GM04504 (cell line): ENCODE measurements around the gene HAPLN2.
"Not testable (repeated sequence)": the region's sequence is repeated elsewhere in the genome, so short reads cannot be mapped to it uniquely, and the experiment has no call there.

Experiments
- DNase-seq: peaks from one replicate; pipeline ENCODE4 v3.0.0-alpha.2; 2012; ENCODE audit warnings: low read depth

The HAPLN2 gene

DNA sequence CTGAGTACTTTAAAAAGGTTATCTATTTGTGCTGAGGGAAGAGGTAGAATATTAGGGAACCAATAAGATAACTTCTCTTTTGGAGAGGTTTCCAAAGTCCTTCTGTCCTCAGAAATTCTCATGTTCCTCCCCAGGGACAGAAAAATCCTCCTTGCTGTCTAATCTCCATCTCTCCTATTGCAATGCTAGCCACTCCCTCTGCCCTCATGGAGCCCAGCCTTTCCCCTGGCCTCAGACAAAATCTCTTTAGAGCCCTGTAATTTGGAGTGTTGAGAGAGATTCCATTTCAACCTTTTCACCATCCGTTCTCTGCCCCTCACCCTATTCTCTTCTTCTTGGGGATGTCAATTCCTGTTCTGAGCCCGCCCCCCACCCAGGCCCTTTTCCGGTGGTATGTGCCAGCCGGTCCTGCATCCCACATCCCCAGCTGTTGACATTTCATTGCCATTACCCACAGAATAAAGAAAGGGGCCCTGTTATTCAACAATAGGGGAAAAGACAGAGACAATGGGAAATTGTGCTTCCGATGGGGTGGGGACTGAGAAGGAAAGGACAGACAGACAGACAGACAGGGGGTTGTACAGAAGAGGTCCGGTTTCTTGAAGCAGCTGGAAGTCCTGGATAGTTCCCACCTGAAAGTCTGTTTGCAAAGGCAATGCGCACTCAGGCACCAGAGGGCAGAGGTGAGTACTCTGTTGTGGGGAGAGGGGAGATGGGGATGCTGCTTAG is at the start of gene HAPLN2:
TSS of gene HAPLN2 (plus strand) at position 563 of the 729 bp plus-strand sequence. CDS start 4,076 bp downstream, outside the sequence.
- DNase-seq, result no peak

DNA sequence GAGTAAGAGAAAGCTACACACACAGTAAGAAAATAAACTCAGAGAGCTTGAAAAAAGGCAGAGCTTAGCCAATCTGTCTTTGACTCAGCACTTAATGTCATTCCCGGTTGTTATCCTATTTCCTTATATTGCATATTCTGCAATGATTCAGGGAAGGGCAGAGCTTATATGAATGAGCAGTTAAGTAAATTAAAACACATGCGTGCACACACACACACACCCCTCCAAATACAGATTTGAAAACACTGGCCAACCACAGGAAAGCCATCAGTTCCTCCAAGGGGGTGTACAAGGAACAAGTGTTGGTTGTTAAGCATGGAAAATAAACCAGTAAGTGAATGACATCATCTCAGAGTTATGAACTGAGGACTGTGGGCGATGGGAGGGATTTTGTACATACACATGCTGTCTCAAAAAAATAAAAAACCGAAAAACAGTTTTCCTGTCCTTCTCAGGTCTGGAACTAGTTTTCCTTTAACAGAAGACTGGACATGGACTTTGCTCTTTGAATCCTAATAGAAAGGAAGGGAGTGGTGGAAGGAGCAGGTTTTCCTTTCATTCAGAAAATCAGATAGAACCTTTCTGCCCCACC is 47.9 kb upstream of the HAPLN2 start:
- DNase-seq, result peak; percentile 69

DNA sequence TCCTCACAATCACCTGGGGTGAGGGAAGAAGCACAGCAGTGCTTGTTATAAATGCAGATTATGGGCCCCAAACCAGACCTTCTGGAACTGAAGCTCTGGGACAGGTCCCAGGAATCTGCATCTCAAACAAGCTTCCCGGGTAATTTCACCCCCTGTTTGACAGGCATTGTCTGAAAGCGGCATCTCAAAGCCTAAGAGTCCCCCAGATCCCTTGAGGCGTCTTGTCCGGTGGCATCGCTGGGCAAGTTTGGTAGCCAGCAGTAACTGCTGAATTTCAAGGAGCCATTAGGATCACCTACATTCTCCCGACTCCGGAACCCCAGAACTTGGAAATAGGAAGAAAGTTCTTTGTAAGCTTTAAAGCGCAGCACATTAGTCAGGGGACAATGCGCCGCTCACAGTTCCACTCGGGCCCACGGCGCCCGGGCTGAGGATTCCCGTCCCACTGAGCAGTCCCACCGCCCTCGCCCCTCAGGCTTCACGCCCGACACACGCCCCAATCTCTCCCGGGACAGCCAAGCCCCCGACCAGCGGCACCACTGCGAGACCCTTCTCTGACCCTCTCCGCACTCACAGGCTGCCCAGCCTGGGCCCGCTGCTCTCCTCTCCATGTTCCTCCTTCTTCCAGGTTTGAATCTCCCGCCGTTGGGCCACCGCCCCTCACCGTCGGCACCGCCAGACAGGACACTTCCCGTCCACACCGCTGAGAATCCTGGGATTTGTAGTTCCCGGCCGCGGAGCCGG is 47.1 kb upstream of the HAPLN2 start, which contains the start of gene IQGAP3:
TSS of gene IQGAP3 (minus strand) at position 647 of the 744 bp plus-strand sequence. CDS start at position 611, 36 bp downstream.
- DNase-seq, result peak; percentile 61

DNA sequence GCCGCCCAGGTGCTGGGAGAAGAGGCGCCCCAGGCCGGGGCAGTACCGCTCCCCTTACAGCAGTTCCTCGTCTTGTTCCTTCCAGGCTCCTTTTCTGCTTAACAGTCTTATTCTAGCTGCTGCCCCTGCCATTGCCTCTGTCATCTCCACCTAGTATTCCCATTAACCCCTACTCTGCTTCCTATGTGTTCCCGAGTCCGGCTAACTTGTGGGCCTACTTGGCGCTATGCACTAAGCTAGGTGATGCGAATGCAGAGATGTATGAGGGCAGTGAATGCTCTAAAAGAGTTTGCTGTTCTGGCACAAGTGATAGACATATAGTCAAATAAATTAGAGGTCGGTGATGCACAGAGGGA is 46.6 kb upstream of the HAPLN2 start:
- no peak for DNase-seq

DNA sequence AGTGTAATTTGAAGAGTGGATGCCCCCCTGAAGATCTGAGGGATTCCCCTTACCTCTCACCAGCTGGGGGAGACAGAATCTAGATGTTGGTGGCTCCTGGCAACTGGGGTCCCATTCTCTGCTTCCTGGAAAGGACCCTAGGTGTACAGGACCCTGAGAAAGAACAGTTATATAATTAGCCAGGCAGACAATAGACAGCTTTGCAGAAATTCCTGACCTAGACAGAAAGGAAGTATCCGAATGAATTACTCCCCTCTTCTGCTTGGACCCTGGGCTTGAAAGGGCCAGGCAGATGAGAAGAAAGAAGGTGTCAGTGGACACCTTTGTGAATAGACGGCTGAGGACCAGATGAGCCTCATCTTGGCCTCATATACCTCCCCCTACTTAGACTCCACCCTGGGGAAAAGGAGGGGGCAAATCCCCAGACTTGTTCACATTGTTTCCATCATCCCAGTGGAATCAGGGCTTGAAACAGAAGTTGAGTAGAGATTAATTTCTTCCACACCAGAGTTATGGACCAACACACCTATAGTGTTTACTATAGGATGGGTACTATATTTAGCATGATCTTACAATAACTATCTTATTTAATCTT is 45.1 kb upstream of the HAPLN2 start:
- no peak for DNase-seq

DNA sequence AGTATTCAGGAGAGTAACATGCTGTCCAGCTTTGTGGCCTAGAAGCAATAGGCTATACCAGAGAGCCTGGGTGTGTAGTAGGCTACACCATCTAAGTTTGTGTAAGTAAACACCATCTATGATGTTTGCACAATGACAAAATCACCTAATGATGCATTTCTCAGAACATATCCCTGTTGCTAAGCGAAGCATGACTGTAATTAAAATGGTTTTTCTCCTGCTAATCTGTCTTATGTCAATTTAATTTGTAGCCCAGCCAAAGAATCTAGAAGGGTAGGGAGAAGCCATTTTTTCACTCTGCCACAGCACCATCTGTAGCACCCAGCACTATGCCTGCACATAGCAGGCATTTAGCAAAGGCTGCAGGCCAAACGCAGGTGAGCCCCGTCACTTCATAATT is 41.7 kb upstream of the HAPLN2 start:
- no peak for DNase-seq

DNA sequence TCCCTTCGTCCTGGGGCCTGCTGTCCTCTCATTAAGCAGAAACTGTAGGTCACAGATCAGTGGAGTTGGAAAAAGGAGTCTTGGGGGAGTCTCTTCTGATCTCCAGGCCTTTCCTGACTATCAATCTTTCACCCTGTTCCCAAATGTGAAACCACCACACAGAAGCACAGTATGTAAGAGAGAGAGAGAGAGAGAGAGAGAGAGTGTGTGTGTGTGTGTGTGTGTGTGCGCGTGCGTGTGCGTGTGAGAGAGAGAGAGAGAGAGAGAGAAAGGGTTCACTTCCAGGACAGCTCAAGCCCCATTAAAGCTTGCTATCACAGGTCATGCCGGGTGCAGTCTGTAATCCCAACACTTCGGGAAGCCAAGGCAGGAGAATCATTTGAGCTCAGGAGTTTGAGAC is 41.2 kb upstream of the HAPLN2 start:
- DNase-seq, result no peak

DNA sequence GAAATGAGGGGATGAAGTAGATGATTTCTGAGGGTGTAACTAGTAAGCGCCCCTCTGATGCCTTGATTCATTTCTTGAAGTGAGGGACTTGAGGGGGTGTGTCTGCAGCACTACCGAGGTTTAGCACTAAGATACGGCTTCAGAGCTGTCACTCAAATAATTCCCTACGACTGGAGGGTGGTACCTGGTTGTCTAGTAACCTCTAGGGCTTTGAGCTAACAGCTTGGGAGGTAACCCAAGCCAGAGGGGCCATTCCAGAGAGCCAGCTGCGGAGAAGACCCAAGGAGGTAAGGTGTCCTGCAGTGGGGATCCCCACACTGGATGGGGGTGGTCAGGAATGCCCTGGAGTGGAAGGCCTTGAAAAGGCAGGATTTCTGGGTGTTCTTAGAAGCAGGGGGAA is 39.7 kb upstream of the HAPLN2 start, which contains the start of gene TTC24:
TSS of gene TTC24 (plus strand) at position 252 of the 400 bp plus-strand sequence. CDS start 1,642 bp downstream, outside the sequence.
- DNase-seq, result no peak

DNA sequence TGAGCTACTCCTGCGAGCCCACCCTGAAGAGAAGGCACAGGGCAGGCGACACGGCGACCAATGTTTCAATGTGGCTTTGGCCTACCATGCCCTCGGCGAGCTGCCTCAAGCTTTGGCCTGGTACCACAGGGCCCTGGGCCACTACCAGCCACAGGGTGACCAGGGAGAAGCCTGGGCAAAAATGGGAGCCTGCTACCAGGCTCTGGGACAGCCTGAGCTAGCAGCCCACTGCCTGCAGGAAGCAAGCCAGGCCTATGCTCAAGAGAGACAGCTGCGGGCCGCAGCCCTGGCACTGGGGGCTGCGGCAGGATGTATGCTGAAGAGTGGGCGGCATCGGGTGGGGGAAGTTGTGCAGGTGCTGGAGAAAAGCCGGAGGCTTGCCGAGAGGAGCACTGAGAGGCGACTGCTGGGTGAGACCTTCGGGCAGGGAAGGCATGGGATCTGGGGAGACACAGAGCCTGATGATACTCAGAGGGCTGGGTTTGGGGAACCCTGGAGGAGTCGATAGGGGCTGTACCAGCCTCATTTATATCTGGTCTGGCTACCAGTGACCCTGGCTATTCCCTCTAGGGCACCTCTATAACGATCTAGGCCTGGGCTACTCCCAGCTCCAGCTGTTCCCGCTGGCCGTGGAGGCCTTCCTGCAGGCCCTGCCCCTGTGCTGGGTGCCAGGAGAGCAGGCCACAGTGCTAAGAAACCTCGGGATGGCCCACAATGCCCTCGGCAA is 37.4 kb upstream of the HAPLN2 start:
- DNase-seq, result no peak

DNA sequence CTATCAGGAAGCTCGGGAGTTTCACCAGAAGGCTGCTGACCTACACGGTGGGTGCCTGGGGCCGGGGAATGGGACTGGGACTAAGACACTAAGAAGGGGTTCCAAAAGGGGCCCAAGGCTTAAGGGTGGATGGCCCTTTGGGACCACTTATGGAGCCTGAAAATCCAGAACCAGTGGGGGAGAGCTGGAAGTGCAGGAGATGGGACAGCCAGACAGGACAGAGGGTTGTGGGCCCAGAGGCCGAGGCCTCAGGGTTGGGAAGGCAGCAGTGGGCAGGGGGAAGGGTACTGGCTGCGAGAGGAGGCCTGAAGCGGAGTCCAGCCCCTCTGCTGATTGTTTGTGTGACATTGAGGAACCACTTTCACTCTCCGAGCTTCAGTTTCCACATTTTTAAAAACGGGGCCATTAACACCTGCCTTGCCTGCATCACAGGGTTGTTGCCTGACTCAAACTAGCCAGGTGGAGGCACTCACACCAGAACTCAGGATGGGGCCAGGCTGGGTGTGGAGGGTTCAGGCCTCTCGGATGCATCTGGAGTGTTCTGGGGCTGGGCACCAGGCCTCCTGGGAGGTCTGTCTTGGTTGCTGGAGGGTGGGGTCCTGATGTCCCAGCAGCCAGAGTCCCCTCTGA is 36.7 kb upstream of the HAPLN2 start:
- DNase-seq, result no peak

DNA sequence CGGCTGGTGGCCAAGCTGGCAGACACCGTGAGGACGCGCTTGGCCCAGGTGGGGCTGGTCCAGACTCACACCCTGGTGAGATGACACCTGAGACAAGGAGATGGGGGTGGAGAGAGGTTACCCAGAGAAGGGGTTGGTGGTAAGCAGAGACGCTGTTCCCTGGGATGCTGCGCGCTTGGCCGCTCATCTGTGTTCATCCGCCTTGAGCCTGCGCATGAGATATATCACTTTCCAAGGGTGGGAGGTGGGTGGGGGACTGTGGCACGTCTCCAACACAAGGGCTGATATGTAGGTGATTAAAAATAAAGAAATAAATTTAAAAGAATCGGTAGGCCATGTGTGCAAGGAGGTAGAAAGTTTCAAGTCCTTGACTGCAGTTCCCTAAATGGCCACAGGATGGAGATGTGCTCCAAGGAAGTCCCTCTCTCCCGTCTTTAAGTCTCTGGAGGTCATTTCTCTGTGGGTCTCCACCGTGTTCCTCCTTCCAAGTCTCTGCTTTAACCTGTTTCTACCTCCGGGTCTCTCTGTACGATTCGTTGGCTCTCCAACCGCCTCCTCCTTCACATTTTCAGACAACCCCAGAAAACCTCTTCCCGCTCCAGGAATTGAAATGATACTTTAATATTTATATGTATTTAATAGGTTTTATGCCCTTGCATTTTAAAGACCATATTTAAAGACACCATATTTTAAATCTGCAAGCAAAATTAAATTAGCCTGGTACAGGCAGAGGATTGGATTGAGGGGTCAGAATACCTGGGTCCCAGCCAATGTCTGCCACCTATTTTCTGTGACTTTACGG is 35.2 kb upstream of the HAPLN2 start:
- peak; percentile 43 for DNase-seq

DNA sequence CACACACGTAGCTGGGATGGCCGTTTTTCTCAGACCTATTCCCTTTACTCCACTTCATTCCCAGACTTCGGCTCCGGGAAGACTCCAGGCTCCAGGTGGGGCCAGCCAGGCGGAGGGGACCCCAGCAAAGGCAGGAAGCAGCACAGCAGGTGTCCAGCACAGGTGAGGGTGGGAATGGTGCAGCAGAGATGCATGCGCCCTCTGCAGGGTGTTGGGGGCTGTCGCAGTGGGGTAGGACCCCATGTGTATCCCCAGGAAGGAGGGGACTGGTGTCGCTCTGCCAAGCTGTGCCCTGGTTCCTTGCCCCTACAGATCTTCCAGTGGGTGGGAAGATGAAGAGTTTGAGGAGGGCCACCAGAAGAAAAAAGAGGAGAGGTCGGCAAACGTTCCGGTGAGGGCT is 34.4 kb upstream of the HAPLN2 start:
- DNase-seq, result no peak

DNA sequence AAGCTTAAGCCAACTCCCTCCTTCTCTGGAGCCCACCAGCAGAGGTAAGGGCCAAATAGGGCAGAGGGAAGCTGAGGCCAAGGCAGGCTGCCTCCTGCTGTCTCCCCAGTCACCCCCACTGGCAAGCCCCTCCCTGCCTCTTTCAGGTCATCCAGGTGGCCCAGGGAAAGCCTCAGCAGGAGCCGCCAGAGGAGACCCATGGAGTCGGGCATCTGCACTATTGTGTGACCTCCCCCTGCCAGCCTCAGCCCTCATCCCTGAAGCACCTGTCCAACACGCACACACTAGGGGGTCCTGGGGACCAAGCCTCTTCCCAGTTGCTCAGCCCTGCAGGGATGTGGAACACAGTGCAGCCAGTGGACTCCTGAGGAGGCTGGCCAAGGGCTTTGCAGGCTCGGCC is 32.9 kb upstream of the HAPLN2 start:
- no peak for DNase-seq

DNA sequence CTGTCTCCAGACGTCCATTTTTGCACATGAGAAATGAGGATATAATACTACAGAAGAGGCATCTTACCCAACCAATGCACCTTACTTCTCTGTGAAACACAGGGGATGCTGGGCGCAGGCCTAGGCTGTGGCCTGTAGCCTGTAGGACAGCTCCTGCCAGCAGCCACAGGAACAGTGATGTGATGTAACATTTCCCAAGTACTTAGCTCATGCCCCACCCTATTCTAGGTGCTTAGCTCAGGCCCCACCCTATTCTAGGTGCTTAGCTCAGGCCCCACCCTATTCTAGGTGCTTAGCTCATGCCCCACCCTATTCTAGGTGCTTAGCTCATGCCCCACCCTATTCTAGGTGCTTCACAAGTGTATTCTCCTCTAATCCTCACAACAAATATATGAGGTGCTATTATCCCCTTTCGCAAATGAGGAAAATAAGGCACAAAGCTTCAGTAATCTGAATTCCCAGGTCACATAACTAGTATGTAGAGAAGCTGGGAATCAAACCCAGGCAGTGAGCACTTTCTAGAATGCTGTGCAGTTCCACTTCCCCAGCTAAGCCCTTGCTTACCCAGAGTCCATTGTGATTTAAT is 32.2 kb upstream of the HAPLN2 start:
- no peak for DNase-seq

DNA sequence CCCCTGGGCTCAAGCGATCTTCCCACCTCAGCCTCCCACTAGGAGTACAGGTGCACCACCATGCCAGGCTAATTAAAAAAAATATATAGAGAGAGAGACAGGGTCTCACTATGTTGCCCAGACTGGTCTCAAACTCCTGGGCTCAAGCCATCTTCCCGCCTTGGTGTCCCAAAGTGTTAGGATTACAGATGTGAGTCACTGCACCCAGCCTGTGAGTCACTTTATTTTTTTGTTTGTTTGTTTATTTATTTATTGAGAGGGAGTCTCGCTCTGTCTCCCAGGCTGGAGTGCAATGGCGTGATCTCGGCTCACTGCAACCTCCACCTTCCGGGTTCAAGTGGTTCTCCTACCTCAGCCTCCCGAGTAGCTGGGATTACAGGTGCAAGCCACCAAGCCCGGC is 31.3 kb upstream of the HAPLN2 start:
- DNase-seq, result not testable (repeated sequence)

DNA sequence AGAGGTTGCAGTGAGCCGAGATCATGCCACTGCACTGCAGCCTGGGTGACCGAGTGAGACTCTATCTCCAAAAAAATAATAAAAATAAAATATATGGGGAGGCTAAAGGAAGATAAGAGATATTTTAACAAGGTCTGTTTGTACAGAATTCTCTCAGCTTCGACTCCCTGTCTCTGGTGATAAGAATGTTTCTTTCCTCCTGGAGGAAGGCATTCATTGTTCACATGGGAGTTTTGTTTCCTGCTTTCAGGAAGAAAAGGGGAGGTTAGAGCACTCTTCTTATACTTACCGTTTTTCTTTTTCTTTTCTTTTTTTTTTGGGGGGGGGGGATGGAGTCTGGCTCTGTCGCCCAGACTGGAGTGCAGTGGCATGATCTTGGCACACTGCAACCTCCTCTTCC is 29.7 kb upstream of the HAPLN2 start:
- no peak for DNase-seq

DNA sequence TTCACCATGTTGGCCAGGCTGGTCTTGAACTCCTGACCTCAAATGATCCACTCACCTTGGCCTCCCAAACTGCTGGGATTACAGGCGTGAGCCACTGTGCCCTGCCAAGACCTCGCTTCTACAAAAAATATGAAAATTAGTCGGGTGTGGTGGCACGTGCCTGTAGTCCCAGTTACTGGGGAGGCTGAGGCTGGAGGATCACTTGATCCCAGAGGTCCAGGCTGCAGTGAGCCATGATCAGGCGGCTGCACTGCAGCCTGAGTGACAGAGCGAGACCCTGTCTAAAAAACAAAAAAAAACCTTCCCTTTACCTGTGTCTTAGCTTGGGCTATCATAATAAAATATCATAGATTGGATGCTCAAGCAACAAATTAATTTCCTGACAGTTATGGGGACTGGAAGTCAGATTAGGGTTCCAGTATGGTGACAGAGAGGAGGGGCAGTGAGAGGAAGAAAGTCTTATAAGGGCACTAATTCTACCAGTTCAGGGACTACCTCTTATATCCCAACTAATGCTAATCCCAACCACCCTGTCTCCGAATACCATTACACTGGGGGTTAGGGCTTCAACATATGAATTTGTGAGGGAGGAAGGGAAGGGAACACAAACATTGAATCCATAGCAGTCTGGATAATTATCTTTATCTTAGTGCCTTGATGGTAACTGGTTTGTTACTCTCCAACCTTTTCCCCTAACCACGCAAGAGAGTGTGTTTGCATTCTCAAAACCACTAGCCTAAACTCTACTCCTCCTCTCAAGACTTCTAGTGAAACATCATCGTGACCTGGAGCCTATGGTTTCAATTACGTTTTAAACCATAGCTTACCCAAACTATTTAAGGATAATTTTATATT is 28.7 kb upstream of the HAPLN2 start:
- DNase-seq, result no peak

DNA sequence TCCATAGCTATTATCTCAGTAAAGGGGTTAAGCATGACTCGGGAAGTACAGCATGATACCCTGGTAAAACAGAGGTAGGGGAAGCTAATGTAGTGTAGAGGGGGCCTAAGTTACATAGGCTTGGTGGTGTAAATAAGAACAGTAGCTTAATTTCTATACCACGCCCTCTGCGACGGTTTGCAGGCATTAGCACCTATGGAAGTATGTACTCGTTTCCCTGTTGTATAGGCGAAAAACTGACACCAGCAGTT is 28.1 kb upstream of the HAPLN2 start:
- DNase-seq, result no peak

DNA sequence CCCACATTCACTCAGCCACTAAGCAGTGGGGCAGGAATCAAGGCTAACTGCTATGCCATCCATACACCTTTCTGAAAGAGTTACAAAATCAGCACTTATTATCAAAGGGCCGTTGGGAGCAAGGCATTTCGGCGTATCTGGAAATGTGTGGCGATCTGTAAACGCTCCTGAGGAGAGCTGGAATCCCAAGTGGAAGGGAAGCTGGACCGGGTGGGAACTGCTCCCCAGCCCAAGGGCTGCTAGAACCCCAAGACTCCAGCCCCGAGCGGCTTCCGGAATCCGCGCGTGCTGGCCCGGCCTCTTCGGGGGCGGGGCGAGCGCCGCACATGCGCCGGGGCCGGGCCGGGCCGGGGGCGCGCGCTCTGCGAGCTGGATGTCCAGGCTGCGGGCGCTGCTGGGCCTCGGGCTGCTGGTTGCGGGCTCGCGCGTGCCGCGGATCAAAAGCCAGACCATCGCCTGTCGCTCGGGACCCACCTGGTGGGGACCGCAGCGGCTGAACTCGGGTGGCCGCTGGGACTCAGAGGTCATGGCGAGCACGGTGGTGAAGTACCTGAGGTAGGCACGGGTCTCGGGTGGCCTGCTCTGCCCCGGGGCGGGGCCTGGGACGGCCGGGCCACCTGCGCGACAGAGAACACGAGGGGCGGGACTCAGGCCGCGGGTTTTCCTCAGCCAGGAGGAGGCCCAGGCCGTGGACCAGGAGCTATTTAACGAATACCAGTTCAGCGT is 27.6 kb upstream of the HAPLN2 start, which contains the start of gene NAXE:
TSS of gene NAXE (plus strand) at position 345 of the 726 bp plus-strand sequence. CDS start at position 374, 29 bp downstream.
- peak; percentile 11 for DNase-seq
